MM.1S (cell line): ENCODE data around the gene PRR5.

Source experiments
- EZH2 ChIP-seq: fragments of 300-600 bp; sonication (generic); optimal IDR thresholded peaks from 2 replicates; pipeline ENCODE3; 2017; ENCODE audit warnings: low read depth, mild to moderate bottlenecking, antibody characterized with exemption, low read length, mixed read lengths
- EZH2phosphoT487 ChIP-seq: fragments of 300-600 bp; sonication (generic); IDR thresholded peaks from 2 replicates; pipeline ENCODE4 v1.6.1; 2018; ENCODE audit warnings: antibody characterized with exemption, low read length
- TF ChIP-seq, protein P1 (sequence below): fragments of 300-600 bp; sonication (generic); IDR thresholded peaks from 2 replicates; pipeline ENCODE4 v1.5.1; 2016; ENCODE audit warnings: antibody characterized with exemption, low read length, mixed read lengths

DNA sequence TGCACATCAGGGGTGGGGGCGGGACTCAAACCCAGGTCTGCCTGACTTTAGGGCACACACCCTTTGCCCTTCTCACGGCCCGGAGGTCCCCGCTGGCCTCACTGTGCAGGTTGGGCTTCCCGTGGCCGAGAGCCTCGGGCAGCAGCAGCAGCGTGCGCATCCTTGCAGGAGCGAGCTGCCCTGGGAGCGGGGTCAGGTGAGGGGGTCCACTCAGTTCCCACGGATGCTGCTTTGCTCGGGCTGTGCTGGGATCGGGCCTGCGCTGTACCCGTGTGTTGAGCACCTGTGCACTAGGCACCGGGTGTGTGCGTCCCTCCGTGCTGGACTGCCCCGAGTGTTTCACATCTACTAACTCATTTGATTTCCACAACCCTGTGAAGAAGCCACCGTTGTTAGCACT lies 25.1 kb downstream of the PRR5 start:
- no peak for TF ChIP-seq EZH2phosphoT487
- TF ChIP-seq, protein P1, sequence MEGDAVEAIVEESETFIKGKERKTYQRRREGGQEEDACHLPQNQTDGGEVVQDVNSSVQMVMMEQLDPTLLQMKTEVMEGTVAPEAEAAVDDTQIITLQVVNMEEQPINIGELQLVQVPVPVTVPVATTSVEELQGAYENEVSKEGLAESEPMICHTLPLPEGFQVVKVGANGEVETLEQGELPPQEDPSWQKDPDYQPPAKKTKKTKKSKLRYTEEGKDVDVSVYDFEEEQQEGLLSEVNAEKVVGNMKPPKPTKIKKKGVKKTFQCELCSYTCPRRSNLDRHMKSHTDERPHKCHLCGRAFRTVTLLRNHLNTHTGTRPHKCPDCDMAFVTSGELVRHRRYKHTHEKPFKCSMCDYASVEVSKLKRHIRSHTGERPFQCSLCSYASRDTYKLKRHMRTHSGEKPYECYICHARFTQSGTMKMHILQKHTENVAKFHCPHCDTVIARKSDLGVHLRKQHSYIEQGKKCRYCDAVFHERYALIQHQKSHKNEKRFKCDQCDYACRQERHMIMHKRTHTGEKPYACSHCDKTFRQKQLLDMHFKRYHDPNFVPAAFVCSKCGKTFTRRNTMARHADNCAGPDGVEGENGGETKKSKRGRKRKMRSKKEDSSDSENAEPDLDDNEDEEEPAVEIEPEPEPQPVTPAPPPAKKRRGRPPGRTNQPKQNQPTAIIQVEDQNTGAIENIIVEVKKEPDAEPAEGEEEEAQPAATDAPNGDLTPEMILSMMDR, result no peak
- no peak for TF ChIP-seq EZH2
